ENCODE measurements around the gene CACNA2D3. TPM values are rescaled to one million over a fixed set of nuclear protein-coding genes. Genes with fewer than 3 reads are reported as not detected.

Gene CACNA2D3
- total RNA-seq, 1 donor from 2014 or later = 0.70 TPM

DNA sequence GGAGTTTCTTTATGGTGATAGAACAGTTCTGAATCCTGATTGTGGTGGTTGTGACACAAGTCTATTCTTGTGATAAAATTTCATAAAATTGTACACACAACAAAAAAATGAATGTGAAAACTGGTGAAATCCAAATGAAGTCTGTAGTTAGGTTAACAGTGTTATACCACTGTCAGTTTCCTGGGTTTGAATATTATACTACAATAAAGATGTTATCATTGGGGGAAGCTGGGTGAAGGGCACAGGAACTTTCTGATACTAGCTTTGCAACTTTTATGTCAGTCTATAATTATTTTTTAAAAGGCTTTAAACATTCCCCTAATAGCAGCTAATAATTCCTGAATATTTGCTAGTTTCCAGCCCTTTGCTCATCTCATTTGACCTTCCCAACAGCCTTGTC is 485.7 kb downstream of the CACNA2D3 start:
- Mint-ChIP-seq H3K36me3 (ENCODE audit: low read depth, unreplicated experiment) (no peaks in the 10 kb centered on the region), H3K27me3 (ENCODE audit: low read depth, unreplicated experiment) (peaks cover 11% of the 10 kb centered on the region), H3K4me3 (ENCODE audit: unreplicated experiment) (no peak overlapping the region), H3K9me3 (ENCODE audit: unreplicated experiment) (peaks cover 3% of the 10 kb centered on the region), H3K4me1 (ENCODE audit: low read depth, unreplicated experiment) (no peaks in the 10 kb centered on the region), H3K27ac (ENCODE audit: unreplicated experiment) (no peak overlapping the region)
- Histone ChIP-seq H3K9me3 (ENCODE audit: insufficient read depth, low read depth, low read length) (no peaks in the 10 kb centered on the region), H3K36me3 (ENCODE audit: insufficient read depth, low read length) (no peaks in the 10 kb centered on the region), H3K4me1 (ENCODE audit: insufficient read depth, low read length) (no peaks in the 10 kb centered on the region), H3K27ac (ENCODE audit: low read depth, low read length) (no peak overlapping the region), H3K27me3 (ENCODE audit: insufficient read depth, low read length) (no peaks in the 10 kb centered on the region), H3K9ac (ENCODE audit: low read length) (no peak overlapping the region), H4K20me1 (ENCODE audit: insufficient read depth, low read length) (no peaks in the 10 kb centered on the region), H3K79me2 (ENCODE audit: insufficient read depth, low read length) (no peaks in the 10 kb centered on the region), H2AFZ (ENCODE audit: low read depth, low read length) (no peak overlapping the region), H3K4me2 (ENCODE audit: low read length) (no peak overlapping the region), H3K4me3 (ENCODE audit: insufficient read depth, low read depth, low read length) (no peak overlapping the region)
- no peak for DNase-seq (ENCODE audit: low read depth)
- FAIRE-seq = no peak
- no peak for TF ChIP-seq EZH2 (IDR thresholded peaks at IDR 0.05; ENCODE audit: insufficient read depth, low read length)
- TF ChIP-seq, protein P1, sequence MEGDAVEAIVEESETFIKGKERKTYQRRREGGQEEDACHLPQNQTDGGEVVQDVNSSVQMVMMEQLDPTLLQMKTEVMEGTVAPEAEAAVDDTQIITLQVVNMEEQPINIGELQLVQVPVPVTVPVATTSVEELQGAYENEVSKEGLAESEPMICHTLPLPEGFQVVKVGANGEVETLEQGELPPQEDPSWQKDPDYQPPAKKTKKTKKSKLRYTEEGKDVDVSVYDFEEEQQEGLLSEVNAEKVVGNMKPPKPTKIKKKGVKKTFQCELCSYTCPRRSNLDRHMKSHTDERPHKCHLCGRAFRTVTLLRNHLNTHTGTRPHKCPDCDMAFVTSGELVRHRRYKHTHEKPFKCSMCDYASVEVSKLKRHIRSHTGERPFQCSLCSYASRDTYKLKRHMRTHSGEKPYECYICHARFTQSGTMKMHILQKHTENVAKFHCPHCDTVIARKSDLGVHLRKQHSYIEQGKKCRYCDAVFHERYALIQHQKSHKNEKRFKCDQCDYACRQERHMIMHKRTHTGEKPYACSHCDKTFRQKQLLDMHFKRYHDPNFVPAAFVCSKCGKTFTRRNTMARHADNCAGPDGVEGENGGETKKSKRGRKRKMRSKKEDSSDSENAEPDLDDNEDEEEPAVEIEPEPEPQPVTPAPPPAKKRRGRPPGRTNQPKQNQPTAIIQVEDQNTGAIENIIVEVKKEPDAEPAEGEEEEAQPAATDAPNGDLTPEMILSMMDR (IDR thresholded peaks at IDR 0.05; ENCODE audit: insufficient read depth, low read depth, low read length) = no peak

DNA sequence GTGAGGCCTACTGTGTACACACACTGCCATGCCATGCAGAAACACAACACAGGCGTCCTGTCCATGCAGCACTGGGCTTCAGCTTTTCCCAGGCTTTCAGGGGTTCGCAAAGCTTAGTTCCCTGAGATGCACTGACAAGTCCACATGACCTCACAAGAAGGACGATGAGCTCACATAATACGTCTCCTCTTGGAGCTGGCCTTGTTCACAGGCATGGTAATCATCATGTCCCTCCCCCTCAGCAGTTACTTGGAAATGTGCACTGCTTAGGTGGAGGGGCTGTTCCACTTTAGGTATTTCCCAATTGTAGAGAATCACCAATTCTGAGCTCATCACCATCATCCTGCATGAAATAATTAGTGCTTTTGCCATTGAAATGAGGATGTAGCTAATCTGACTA is 496.7 kb downstream of the CACNA2D3 start:
- Histone ChIP-seq H3K9ac (ENCODE audit: low read length) (no peak overlapping the region), H3K4me2 (ENCODE audit: low read length) (no peak overlapping the region), H3K9me3 (ENCODE audit: insufficient read depth, low read depth, low read length) (no peaks in the 10 kb centered on the region), H3K4me1 (ENCODE audit: insufficient read depth, low read length) (peaks cover 2% of the 10 kb centered on the region), H3K27ac (ENCODE audit: low read depth, low read length) (no peak overlapping the region), H2AFZ (ENCODE audit: low read depth, low read length) (no peak overlapping the region), H4K20me1 (ENCODE audit: insufficient read depth, low read length) (no peaks in the 10 kb centered on the region), H3K27me3 (ENCODE audit: insufficient read depth, low read length) (no peaks in the 10 kb centered on the region), H3K4me3 (ENCODE audit: insufficient read depth, low read depth, low read length) (no peak overlapping the region), H3K79me2 (ENCODE audit: insufficient read depth, low read length) (no peaks in the 10 kb centered on the region), H3K36me3 (ENCODE audit: insufficient read depth, low read length) (no peaks in the 10 kb centered on the region)
- H3K36me3 Mint-ChIP-seq (ENCODE audit: low read depth, unreplicated experiment) = no peaks in the 10 kb centered on the region
- FAIRE-seq (no peak), DNase-seq (ENCODE audit: low read depth) (no peak)
- H3K4me3 Mint-ChIP-seq (ENCODE audit: unreplicated experiment) = no peak overlapping the region
- no peaks in the 10 kb centered on the region for H3K4me1 Mint-ChIP-seq (ENCODE audit: low read depth, unreplicated experiment)
- H3K9me3 Mint-ChIP-seq (ENCODE audit: unreplicated experiment) = no peaks in the 10 kb centered on the region
- H3K27ac Mint-ChIP-seq (ENCODE audit: unreplicated experiment) = no peak overlapping the region
- peaks cover 33% of the 10 kb centered on the region for H3K27me3 Mint-ChIP-seq (ENCODE audit: low read depth, unreplicated experiment)
- no peak for TF ChIP-seq EZH2 (IDR thresholded peaks at IDR 0.05; ENCODE audit: insufficient read depth, low read length)
- TF ChIP-seq, protein P1 (IDR thresholded peaks at IDR 0.05; ENCODE audit: insufficient read depth, low read depth, low read length) = no peak

DNA sequence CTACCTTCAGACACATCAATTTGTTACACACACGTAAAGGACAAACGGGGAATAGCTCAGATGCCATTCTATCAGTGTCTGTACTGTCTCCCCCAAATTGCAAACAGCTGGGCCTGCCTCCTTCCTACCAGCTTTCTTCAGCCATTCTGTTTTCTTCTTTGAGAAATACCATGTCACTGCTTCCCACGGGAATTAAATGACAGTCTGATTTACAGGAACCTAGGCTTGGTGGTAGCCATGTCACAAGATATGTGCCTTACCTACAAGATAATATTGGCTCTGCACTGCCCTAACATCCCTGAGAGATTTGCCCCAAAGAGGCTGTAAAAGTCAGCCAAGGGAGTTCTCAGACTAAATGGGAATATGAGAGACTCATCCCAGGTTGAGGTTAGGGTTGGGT is 497.2 kb downstream of the CACNA2D3 start:
- DNase-seq (ENCODE audit: low read depth) = no peak
- peaks cover 33% of the 10 kb centered on the region for H3K27me3 Mint-ChIP-seq (ENCODE audit: low read depth, unreplicated experiment)
- no peak overlapping the region for H3K27ac Mint-ChIP-seq (ENCODE audit: unreplicated experiment)
- TF ChIP-seq, protein P1 (IDR thresholded peaks at IDR 0.05; ENCODE audit: insufficient read depth, low read depth, low read length) = no peak
- TF ChIP-seq EZH2 (IDR thresholded peaks at IDR 0.05; ENCODE audit: insufficient read depth, low read length) = no peak
- H3K9me3 ChIP-seq (ENCODE audit: insufficient read depth, low read depth, low read length) = no peaks in the 10 kb centered on the region
- H3K27me3 ChIP-seq (ENCODE audit: insufficient read depth, low read length) = no peaks in the 10 kb centered on the region
- H3K27ac ChIP-seq (ENCODE audit: low read depth, low read length) = no peak overlapping the region
- no peaks in the 10 kb centered on the region for H3K36me3 Mint-ChIP-seq (ENCODE audit: low read depth, unreplicated experiment)
- H2AFZ ChIP-seq (ENCODE audit: low read depth, low read length) = no peak overlapping the region
- no peak overlapping the region for H3K4me3 Mint-ChIP-seq (ENCODE audit: unreplicated experiment)
- H3K9ac ChIP-seq (ENCODE audit: low read length) = no peak overlapping the region
- H3K9me3 Mint-ChIP-seq (ENCODE audit: unreplicated experiment) = no peaks in the 10 kb centered on the region
- H3K4me2 ChIP-seq (ENCODE audit: low read length) = no peak overlapping the region
- H4K20me1 ChIP-seq (ENCODE audit: insufficient read depth, low read length) = no peaks in the 10 kb centered on the region
- H3K4me3 ChIP-seq (ENCODE audit: insufficient read depth, low read depth, low read length) = no peak overlapping the region
- peaks cover 2% of the 10 kb centered on the region for H3K4me1 ChIP-seq (ENCODE audit: insufficient read depth, low read length)
- H3K4me1 Mint-ChIP-seq (ENCODE audit: low read depth, unreplicated experiment) = no peaks in the 10 kb centered on the region
- no peaks in the 10 kb centered on the region for H3K79me2 ChIP-seq (ENCODE audit: insufficient read depth, low read length)
- H3K36me3 ChIP-seq (ENCODE audit: insufficient read depth, low read length) = no peaks in the 10 kb centered on the region
- FAIRE-seq = no peak
